Activated naive CD8-positive, alpha-beta T cell (primary cell): Measurements from ENCODE around the gene AKTIP.

ENCODE experiments used
- H3K27ac Mint-ChIP-seq: one replicate; pipeline ENCODE4 v1.8.0; 2021; ENCODE audit warnings: mixed read lengths
- H3K27me3 Mint-ChIP-seq: one replicate; pipeline ENCODE4 v1.8.0; 2021; ENCODE audit warnings: mixed read lengths
- H3K36me3 Mint-ChIP-seq: one replicate; pipeline ENCODE4 v1.8.0; 2021; ENCODE audit warnings: mixed read lengths
- H3K4me1 Mint-ChIP-seq: one replicate; pipeline ENCODE4 v1.8.0; 2021; ENCODE audit warnings: low read depth, mixed read lengths
- H3K4me3 Mint-ChIP-seq: one replicate; pipeline ENCODE4 v1.8.0; 2021; ENCODE audit warnings: mild to moderate bottlenecking, mixed read lengths
- H3K9me3 Mint-ChIP-seq: one replicate; pipeline ENCODE4 v1.8.0; 2021; ENCODE audit warnings: low read depth, mixed read lengths

Gene AKTIP

DNA sequence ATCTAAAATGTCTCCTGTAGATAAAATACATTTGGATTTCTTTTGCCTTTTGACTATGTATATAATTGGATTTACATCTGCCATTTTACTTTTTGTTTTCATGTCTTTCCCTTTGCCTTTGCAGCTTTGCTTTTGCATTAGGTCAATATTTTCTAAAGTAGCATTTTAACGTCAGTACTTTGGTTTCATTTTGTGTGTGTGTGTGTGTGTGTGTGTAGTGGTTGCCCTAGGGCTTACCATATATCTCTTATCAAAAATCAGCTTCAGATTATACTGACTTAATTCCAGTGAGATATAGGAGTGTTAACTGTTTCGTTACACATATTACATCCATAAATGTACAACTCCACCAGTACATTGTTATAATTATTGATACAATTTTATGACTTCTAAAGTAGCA lies 26.1 kb downstream of the AKTIP start:
- Mint-ChIP-seq H3K27ac (peak overlapping the region; percentile 70), H3K9me3 (no peaks in the 10 kb centered on the region), H3K36me3 (peaks cover 59% of the 10 kb centered on the region), H3K4me1 (peaks cover 69% of the 10 kb centered on the region), H3K27me3 (no peaks in the 10 kb centered on the region), H3K4me3 (peak overlapping the region; percentile 38)

- Mint-ChIP-seq H3K9me3 (no peaks in the 10 kb centered on the region), H3K4me1 (peaks cover 67% of the 10 kb centered on the region), H3K4me3 (peak overlapping the region; percentile 57), H3K27ac (peak overlapping the region; percentile 85), H3K36me3 (peaks cover 22% of the 10 kb centered on the region), H3K27me3 (no peaks in the 10 kb centered on the region)
Observed at GRCh38 chr16:53465606-53466280, 37.3 kb downstream of the AKTIP start.

DNA sequence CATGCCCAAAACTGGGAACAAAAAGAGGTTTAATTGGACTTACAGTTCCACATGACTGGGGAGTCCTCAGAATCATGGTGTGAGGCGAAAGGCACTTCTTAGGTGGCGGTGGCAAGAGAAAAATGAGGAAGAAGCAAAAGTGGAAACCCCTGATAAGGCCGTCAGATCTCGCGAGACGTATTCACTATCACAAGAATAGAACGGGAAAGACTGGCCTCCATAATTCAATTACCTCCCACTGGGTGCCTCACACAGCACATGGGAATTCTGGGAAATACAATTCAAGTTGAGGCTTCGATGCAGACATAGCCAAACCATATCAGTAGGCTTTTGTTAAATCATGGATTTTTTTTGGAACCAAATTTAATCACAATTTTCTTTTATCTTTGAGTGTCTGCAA lies 44.4 kb downstream of the AKTIP start:
- peak overlapping the region; percentile 94 for H3K27ac Mint-ChIP-seq
- H3K36me3 Mint-ChIP-seq: peaks cover 33% of the 10 kb centered on the region
- H3K4me3 Mint-ChIP-seq: peak overlapping the region; percentile 51
- peaks cover 90% of the 10 kb centered on the region for H3K4me1 Mint-ChIP-seq
- H3K9me3 Mint-ChIP-seq: no peaks in the 10 kb centered on the region
- H3K27me3 Mint-ChIP-seq: no peaks in the 10 kb centered on the region

- Mint-ChIP-seq H3K4me1 (peaks cover 91% of the 10 kb centered on the region), H3K27ac (peak overlapping the region; percentile 94), H3K9me3 (no peaks in the 10 kb centered on the region), H3K36me3 (peaks cover 33% of the 10 kb centered on the region), H3K27me3 (no peaks in the 10 kb centered on the region), H3K4me3 (peak overlapping the region; percentile 84)
Observed at GRCh38 chr16:53457670-53458069, 45.3 kb downstream of the AKTIP start.

DNA sequence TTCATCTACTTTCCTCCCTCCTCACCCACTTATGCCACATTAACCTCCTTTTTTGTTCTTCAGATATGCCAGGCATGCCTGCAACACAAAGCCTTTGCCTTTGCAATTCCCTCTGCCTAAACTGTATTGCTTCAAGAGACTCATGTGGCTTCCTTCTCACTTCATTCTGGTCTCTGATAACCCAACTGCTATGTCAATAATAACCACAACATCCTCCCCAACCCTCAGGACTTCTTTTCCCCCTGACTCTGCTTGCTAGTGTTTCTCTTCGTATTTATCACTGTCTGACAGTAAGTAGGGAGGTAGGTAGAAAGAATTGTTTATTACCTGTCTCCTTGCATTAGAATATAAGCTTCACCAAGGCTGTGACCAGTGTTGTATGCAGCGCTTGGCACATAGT lies 46.4 kb downstream of the AKTIP start:
- Mint-ChIP-seq H3K4me3 (peak overlapping the region; percentile 84), H3K27ac (peak overlapping the region; percentile 94), H3K27me3 (no peaks in the 10 kb centered on the region), H3K4me1 (peaks cover 90% of the 10 kb centered on the region), H3K9me3 (no peaks in the 10 kb centered on the region), H3K36me3 (peaks cover 28% of the 10 kb centered on the region)

GRCh38 chr16:53453928-53454327 lies 49.1 kb downstream of the AKTIP start:
- peak overlapping the region; percentile 94 for H3K27ac Mint-ChIP-seq
- no peaks in the 10 kb centered on the region for H3K9me3 Mint-ChIP-seq
- peak overlapping the region; percentile 69 for H3K4me3 Mint-ChIP-seq
- no peaks in the 10 kb centered on the region for H3K27me3 Mint-ChIP-seq
- peaks cover 19% of the 10 kb centered on the region for H3K36me3 Mint-ChIP-seq
- H3K4me1 Mint-ChIP-seq: peaks cover 85% of the 10 kb centered on the region

GRCh38 chr16:53449816-53450517 lies 53.0 kb downstream of the AKTIP start:
- no peaks in the 10 kb centered on the region for H3K27me3 Mint-ChIP-seq
- H3K4me1 Mint-ChIP-seq: peaks cover 75% of the 10 kb centered on the region
- H3K36me3 Mint-ChIP-seq: peaks cover 4% of the 10 kb centered on the region
- H3K9me3 Mint-ChIP-seq: no peaks in the 10 kb centered on the region
- H3K4me3 Mint-ChIP-seq: peak overlapping the region; percentile 84
- H3K27ac Mint-ChIP-seq: peak overlapping the region; percentile 87

GRCh38 chr16:53446090-53446489 lies 56.9 kb downstream of the AKTIP start:
- H3K4me3 Mint-ChIP-seq: no peak overlapping the region

DNA sequence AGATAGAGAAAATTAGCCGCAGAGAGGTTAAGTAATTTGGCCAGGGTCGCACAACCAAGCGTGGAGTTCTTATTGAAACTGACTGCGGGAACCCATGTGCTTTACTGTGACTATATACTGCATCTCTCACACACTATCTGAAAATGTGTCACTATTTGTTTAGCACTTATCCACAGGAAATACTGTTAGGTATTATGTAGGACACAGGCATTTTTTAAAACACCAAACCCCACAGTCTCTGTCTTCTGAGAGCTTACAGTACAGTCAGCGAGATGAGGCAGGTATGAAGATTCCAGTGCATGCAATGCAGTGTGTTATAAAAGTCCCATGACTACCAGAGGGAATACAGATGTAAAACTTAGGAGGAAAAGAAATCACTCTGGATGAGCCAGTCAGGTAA lies 57.5 kb downstream of the AKTIP start:
- peaks cover 57% of the 10 kb centered on the region for H3K4me1 Mint-ChIP-seq
- H3K27ac Mint-ChIP-seq: peak overlapping the region; percentile 71
- H3K27me3 Mint-ChIP-seq: no peaks in the 10 kb centered on the region
- peak overlapping the region; percentile 1 for H3K4me3 Mint-ChIP-seq
- H3K9me3 Mint-ChIP-seq: no peaks in the 10 kb centered on the region
- H3K36me3 Mint-ChIP-seq: peaks cover 14% of the 10 kb centered on the region

More at GRCh38 chr16:53446090-53446489, 56.9 kb downstream of the AKTIP start:
- Mint-ChIP-seq H3K36me3 (peaks cover 14% of the 10 kb centered on the region), H3K27ac (peak overlapping the region; percentile 71), H3K27me3 (no peaks in the 10 kb centered on the region), H3K4me1 (peaks cover 58% of the 10 kb centered on the region), H3K9me3 (no peaks in the 10 kb centered on the region)
